Stimulated activated CD8-positive, alpha-beta memory T cell treated with anti-CD3 and anti-CD28 coated beads, Interleukin-4, amount 100 ng/mL, for 1 hour (primary cell): ENCODE data around the gene EGFL7.
"Not testable (repeated sequence)": the region's sequence is repeated elsewhere in the genome, so short reads cannot be mapped to it uniquely, and the experiment has no call there.

Experiments
- DNase-seq, 2 donors: peaks; one replicate each; pipeline ENCODE4 v3.0.0-alpha.2; 2020; ENCODE audit warnings: low read depth in 2 of 2, low spot score in 1 of 2

Gene EGFL7

GRCh38 chr9:136624184-136624951 lies 38.3 kb upstream of the EGFL7 start:
- no peak for DNase-seq

GRCh38 chr9:136625101-136626065 lies 37.3 kb upstream of the EGFL7 start:
- DNase-seq = no peak

GRCh38 chr9:136626066-136626725 lies 36.5 kb upstream of the EGFL7 start:
- no peak for DNase-seq

- DNase-seq = no peak
Observed at GRCh38 chr9:136626740-136627642, 35.7 kb upstream of the EGFL7 start.

- DNase-seq = no peak
Observed at GRCh38 chr9:136627703-136628102, 35.0 kb upstream of the EGFL7 start.

- no peak for DNase-seq
Observed at GRCh38 chr9:136628268-136628667, 34.4 kb upstream of the EGFL7 start.

- DNase-seq = no peak
Observed at GRCh38 chr9:136629001-136629878, 33.5 kb upstream of the EGFL7 start.

GRCh38 chr9:136629879-136630661 lies 32.6 kb upstream of the EGFL7 start:
- DNase-seq = peak in 1 of 2 donors; percentile 49

- no peak for DNase-seq
Observed at GRCh38 chr9:136630662-136630992, 32.1 kb upstream of the EGFL7 start.

GRCh38 chr9:136631038-136632000 lies 31.4 kb upstream of the EGFL7 start:
- peak; percentile 58 to 63 for DNase-seq

GRCh38 chr9:136632072-136632471 lies 30.6 kb upstream of the EGFL7 start:
- not testable (repeated sequence) for DNase-seq

GRCh38 chr9:136632491-136633106 lies 30.1 kb upstream of the EGFL7 start:
- DNase-seq = not testable (repeated sequence)

GRCh38 chr9:136634904-136635303 lies 27.8 kb upstream of the EGFL7 start:
- no peak for DNase-seq

- DNase-seq = no peak
Observed at GRCh38 chr9:136640171-136641111, 22.3 kb upstream of the EGFL7 start.

- DNase-seq = no peak
Observed at GRCh38 chr9:136642439-136642921, 20.2 kb upstream of the EGFL7 start.
